Mesenchymal stem cell (in vitro differentiated cells and primary cell): ENCODE data around the gene COX6B2.

Experiments
- DNase-seq: peaks from one replicate; pipeline ENCODE4 v3.0.0-alpha.2; 2013
- H2AFZ ChIP-seq: one replicate; pipeline ENCODE4 v1.6.1; 2013; ENCODE audit warnings: low read depth, mild to moderate bottlenecking, control low read depth, inconsistent platforms, low read length, moderate library complexity
- H2AK5ac ChIP-seq: 2 replicates; pipeline ENCODE4 v1.6.1; 2013; ENCODE audit warnings: low read length, moderate library complexity, mild to moderate bottlenecking, inconsistent platforms; ENCODE audit not compliant: severe bottlenecking
- H2BK120ac ChIP-seq: one replicate; pipeline ENCODE4 v1.6.1; 2013; ENCODE audit warnings: low read depth, mild to moderate bottlenecking, inconsistent platforms, low read length, moderate library complexity
- H2BK12ac ChIP-seq, 2 experiments: one replicate each; pipeline ENCODE4 v1.6.1; 2013; ENCODE audit warnings: inconsistent platforms in 2 of 2, low read length in 2 of 2, mild to moderate bottlenecking in 2 of 2, moderate library complexity in 2 of 2, control low read depth in 1 of 2
- H2BK15ac ChIP-seq: one replicate; pipeline ENCODE4 v1.6.1; 2013; ENCODE audit warnings: mild to moderate bottlenecking, low read depth, inconsistent platforms; ENCODE audit not compliant: poor library complexity, severe bottlenecking
- H2BK5ac ChIP-seq: 2 replicates; pipeline ENCODE4 v1.6.1; 2013; ENCODE audit warnings: low read depth, mild to moderate bottlenecking, low read length, control low read depth, inconsistent platforms; ENCODE audit not compliant: poor library complexity, severe bottlenecking
- H3K14ac ChIP-seq, 2 experiments: one replicate each; pipeline ENCODE4 v1.6.1; 2013; ENCODE audit warnings: inconsistent platforms in 2 of 2, low read length in 2 of 2, control low read depth in 1 of 2, mild to moderate bottlenecking in 1 of 2, moderate library complexity in 1 of 2
- H3K18ac ChIP-seq, 2 experiments: one replicate each; pipeline ENCODE4 v1.6.1; 2013; ENCODE audit warnings: inconsistent platforms in 2 of 2, low read length in 2 of 2, control low read depth in 1 of 2, low read depth in 1 of 2, mild to moderate bottlenecking in 1 of 2
- H3K23ac ChIP-seq, 2 experiments: one replicate each; pipeline ENCODE4 v1.6.1; 2013; ENCODE audit warnings: inconsistent platforms in 2 of 2, low read length in 2 of 2, mild to moderate bottlenecking in 2 of 2, moderate library complexity in 2 of 2, control low read depth in 1 of 2
- H3K27ac ChIP-seq: 2 replicates; pipeline ENCODE4 v1.5.1; 2013; ENCODE audit warnings: mild to moderate bottlenecking, moderate library complexity, low read length, control low read depth, inconsistent platforms; ENCODE audit not compliant: poor library complexity, severe bottlenecking
- H3K27me3 ChIP-seq, 2 experiments: 2 replicates each; pipeline versions ENCODE4 v1.6.1 to v1.7.0; 2013; ENCODE audit warnings: low read length in 2 of 2, mild to moderate bottlenecking in 2 of 2, moderate library complexity in 2 of 2, control low read depth in 1 of 2, inconsistent platforms in 1 of 2; ENCODE audit not compliant: control insufficient read depth in 1 of 2, insufficient read depth in 1 of 2
- H3K36me3 ChIP-seq, 2 experiments: 2 replicates each; pipeline versions ENCODE4 v1.6.1 to v1.7.0; 2013; ENCODE audit warnings: low read length in 2 of 2, control low read depth in 1 of 2, inconsistent platforms in 1 of 2, low read depth in 1 of 2, mild to moderate bottlenecking in 1 of 2; ENCODE audit not compliant: insufficient read depth in 2 of 2, control insufficient read depth in 1 of 2
- H3K4ac ChIP-seq, 2 experiments: one replicate each; pipeline ENCODE4 v1.6.1; 2013; ENCODE audit warnings: inconsistent platforms in 2 of 2, low read length in 2 of 2, mild to moderate bottlenecking in 2 of 2, moderate library complexity in 2 of 2, control low read depth in 1 of 2, low read depth in 1 of 2
- H3K4me1 ChIP-seq: 2 replicates; pipeline ENCODE4 v1.6.1; 2013; ENCODE audit warnings: low read depth, low read length, control low read depth; ENCODE audit not compliant: control insufficient read depth, insufficient read depth
- H3K4me2 ChIP-seq: 2 replicates; pipeline ENCODE4 v1.6.1; 2013; ENCODE audit warnings: low read length, mild to moderate bottlenecking, inconsistent platforms; ENCODE audit not compliant: poor library complexity, severe bottlenecking
- H3K4me3 ChIP-seq, 2 experiments: 2 replicates each; pipeline versions ENCODE4 v1.5.1 to v1.7.0; 2013; ENCODE audit warnings: low read length in 2 of 2, mild to moderate bottlenecking in 2 of 2, control low read depth in 1 of 2, low read depth in 1 of 2; ENCODE audit not compliant: insufficient read depth in 1 of 2
- H3K79me1 ChIP-seq: replicated peaks from 2 replicates; pipeline ENCODE4 v1.6.1; 2013; ENCODE audit warnings: mild to moderate bottlenecking, control low read depth, low read length, inconsistent platforms; ENCODE audit not compliant: poor library complexity, severe bottlenecking
- H3K9ac ChIP-seq: 2 replicates; pipeline ENCODE4 v1.7.0; 2013; ENCODE audit warnings: mild to moderate bottlenecking, low read length, moderate library complexity
- H3K9me3 ChIP-seq: 2 replicates; pipeline ENCODE4 v1.7.0; 2013; ENCODE audit warnings: mild to moderate bottlenecking, low read length; ENCODE audit not compliant: control insufficient read depth
- H4K8ac ChIP-seq: one replicate; pipeline ENCODE4 v1.6.1; 2013; ENCODE audit warnings: inconsistent platforms, mild to moderate bottlenecking, low read length, moderate library complexity
- H4K91ac ChIP-seq: one replicate; pipeline ENCODE4 v1.6.1; 2013; ENCODE audit warnings: mild to moderate bottlenecking, low read length, inconsistent platforms
- WGBS: methylation state at CpG from one replicate; pipeline ENCODE4 v1.1.7; 2013; ENCODE audit warnings: mixed read lengths; 5-methylcytosine and 5-hydroxymethylcytosine counted together

The COX6B2 gene

DNA sequence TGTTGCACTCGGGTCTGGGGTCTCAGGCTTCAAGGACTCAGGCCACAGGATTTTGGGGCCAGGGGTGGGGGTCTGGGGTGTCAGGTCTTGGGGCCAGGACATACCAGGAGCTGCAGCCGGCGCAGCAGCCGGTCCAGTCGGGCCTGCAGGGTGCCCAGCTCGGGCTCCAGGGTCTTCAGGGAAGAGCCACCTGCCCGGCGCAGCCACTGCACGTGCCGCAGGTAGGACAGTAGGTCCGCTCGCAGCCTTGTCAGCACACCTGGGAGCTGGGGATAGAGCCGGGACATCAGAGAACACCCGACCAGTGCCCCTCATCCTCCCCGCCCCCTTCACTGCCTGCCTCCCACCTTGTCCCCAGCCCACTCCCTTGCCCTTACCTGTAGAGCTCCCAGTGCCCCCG, 13.6 kb upstream of the COX6B2 start:
- Histone ChIP-seq H3K4me3 (peak overlapping the region in 1 of 2 experiments; percentile 84), H2BK12ac (no peak overlapping the region), H3K4ac (no peak overlapping the region), H2BK15ac (no peak overlapping the region), H3K9ac (no peak overlapping the region), H2BK120ac (no peak overlapping the region), H3K27ac (peak overlapping the region; percentile 54), H2AK5ac (no peak overlapping the region), H4K91ac (no peak overlapping the region), H3K9me3 (no peaks in the 10 kb centered on the region), H2BK5ac (no peak overlapping the region), H3K4me2 (peak overlapping the region; percentile 71), H3K18ac (no peak overlapping the region), H3K27me3 (no peaks in the 10 kb centered on the region), H3K23ac (no peak overlapping the region), H3K4me1 (peaks cover 48% of the 10 kb centered on the region), H3K79me1 (peaks cover 6% of the 10 kb centered on the region), H4K8ac (no peak overlapping the region), H3K14ac (no peak overlapping the region), H2AFZ (no peak overlapping the region), H3K36me3 (peaks cover 0 to 37% of the 10 kb centered on the region in 2 experiments)
- 88% methylated on average over 16 of the region's 16 CpGs for WGBS
- DNase-seq = no peak

DNA sequence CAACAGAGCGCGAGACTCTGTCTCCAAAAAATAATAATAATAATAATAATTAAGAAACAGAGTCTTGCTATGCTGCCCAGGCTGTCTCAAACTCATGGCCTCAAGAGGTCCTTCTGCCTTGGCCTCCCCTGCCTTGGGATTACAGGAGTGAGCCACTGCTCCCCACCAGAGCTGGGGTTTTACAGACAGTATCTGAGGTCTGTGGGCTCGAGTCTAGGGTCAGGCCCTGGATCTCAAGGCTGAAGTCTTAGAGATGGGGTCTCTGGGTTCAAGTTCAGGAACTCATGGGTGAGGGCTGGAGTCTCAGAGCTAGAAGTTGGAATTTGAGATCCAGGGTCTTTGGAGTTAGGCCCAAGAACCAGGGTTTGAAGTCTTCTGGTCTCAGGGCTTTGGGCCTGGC, 12.3 kb upstream of the COX6B2 start:
- H3K4ac ChIP-seq = no peak overlapping the region
- H4K91ac ChIP-seq = no peak overlapping the region
- no peak overlapping the region for H3K9ac ChIP-seq
- H3K14ac ChIP-seq = no peak overlapping the region
- H3K9me3 ChIP-seq = no peaks in the 10 kb centered on the region
- H3K79me1 ChIP-seq = peaks cover 6% of the 10 kb centered on the region
- H2BK5ac ChIP-seq = no peak overlapping the region
- no peak overlapping the region for H3K4me3 ChIP-seq
- peak overlapping the region; percentile 4 for H2AK5ac ChIP-seq
- H2BK12ac ChIP-seq = no peak overlapping the region
- H3K27me3 ChIP-seq = no peaks in the 10 kb centered on the region
- no peak overlapping the region for H3K18ac ChIP-seq
- 94% methylated on average over 1 of the region's 3 CpGs for WGBS
- no peak for DNase-seq
- no peak overlapping the region for H2BK120ac ChIP-seq
- no peak overlapping the region for H3K4me2 ChIP-seq
- H3K36me3 ChIP-seq = peaks cover 0 to 37% of the 10 kb centered on the region in 2 experiments
- H3K23ac ChIP-seq = no peak overlapping the region
- no peak overlapping the region for H2AFZ ChIP-seq
- peaks cover 43% of the 10 kb centered on the region for H3K4me1 ChIP-seq
- no peak overlapping the region for H3K27ac ChIP-seq
- no peak overlapping the region for H2BK15ac ChIP-seq
- no peak overlapping the region for H4K8ac ChIP-seq

DNA sequence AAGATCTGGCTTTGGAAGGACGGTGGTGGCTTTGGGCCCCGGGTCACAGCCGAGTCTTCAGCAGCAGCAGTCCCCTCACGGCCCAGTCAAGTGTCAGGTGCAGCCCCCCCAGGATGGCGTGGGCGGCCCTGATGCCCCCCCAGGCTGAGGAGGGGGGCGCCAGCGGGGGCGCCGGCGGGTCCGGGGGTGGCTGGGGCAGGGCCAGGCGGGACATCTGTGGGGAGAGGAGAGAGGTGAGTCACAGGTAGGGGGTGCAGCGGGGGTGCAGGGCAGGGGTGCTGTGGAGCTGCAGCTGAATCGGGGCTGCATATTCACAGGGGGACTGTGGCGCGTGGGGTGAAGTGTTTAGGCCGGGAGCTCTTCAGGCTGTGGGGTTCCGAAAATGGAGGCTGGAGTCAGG, 11.4 kb upstream of the COX6B2 start:
- peaks cover 42% of the 10 kb centered on the region for H3K4me1 ChIP-seq
- H3K79me1 ChIP-seq = peaks cover 6% of the 10 kb centered on the region
- H3K23ac ChIP-seq = no peak overlapping the region
- H3K4ac ChIP-seq = no peak overlapping the region
- H2AFZ ChIP-seq = no peak overlapping the region
- WGBS = 93% methylated on average over 19 of the region's 19 CpGs
- no peak overlapping the region for H3K27ac ChIP-seq
- H3K4me3 ChIP-seq = no peak overlapping the region
- no peak overlapping the region for H2BK12ac ChIP-seq
- no peak for DNase-seq
- H2BK120ac ChIP-seq = no peak overlapping the region
- H2AK5ac ChIP-seq = no peak overlapping the region
- peaks cover 0 to 37% of the 10 kb centered on the region in 2 experiments for H3K36me3 ChIP-seq
- H3K9me3 ChIP-seq = no peaks in the 10 kb centered on the region
- no peak overlapping the region for H2BK15ac ChIP-seq
- no peak overlapping the region for H4K91ac ChIP-seq
- H3K27me3 ChIP-seq = no peaks in the 10 kb centered on the region
- H4K8ac ChIP-seq = no peak overlapping the region
- H3K4me2 ChIP-seq = no peak overlapping the region
- H3K18ac ChIP-seq = no peak overlapping the region
- H3K9ac ChIP-seq = no peak overlapping the region
- no peak overlapping the region for H3K14ac ChIP-seq
- no peak overlapping the region for H2BK5ac ChIP-seq

DNA sequence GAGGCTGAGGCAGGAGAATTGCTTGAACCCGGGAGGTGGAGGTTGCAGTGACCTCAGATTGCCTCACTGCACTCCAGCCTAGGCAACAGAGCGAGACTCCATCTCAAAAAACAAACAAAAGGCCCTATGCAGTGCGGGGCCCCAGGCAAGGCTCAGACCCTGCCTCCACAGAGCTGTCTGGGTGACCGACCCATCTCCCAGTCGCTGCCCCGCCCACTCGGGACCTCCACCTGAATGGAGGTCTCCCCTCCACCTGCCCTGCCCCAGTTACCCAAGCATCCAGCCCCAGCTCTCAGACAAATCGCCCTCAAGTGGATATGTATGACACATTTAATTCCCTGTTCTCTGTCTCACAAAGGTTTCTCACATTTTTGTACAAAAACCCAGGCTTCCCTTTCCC, 10.7 kb upstream of the COX6B2 start:
- H2BK120ac ChIP-seq = no peak overlapping the region
- no peak overlapping the region for H3K23ac ChIP-seq
- H2AK5ac ChIP-seq = no peak overlapping the region
- H3K27ac ChIP-seq = no peak overlapping the region
- no peak overlapping the region for H2AFZ ChIP-seq
- 87% methylated on average over 8 of the region's 8 CpGs for WGBS
- no peaks in the 10 kb centered on the region for H3K27me3 ChIP-seq
- peaks cover 38% of the 10 kb centered on the region for H3K4me1 ChIP-seq
- H4K91ac ChIP-seq = no peak overlapping the region
- peaks cover 0 to 37% of the 10 kb centered on the region in 2 experiments for H3K36me3 ChIP-seq
- no peak overlapping the region for H2BK12ac ChIP-seq
- H3K9ac ChIP-seq = no peak overlapping the region
- no peak for DNase-seq
- no peaks in the 10 kb centered on the region for H3K9me3 ChIP-seq
- H3K4ac ChIP-seq = no peak overlapping the region
- H3K4me2 ChIP-seq = no peak overlapping the region
- H2BK15ac ChIP-seq = no peak overlapping the region
- H4K8ac ChIP-seq = no peak overlapping the region
- peaks cover 6% of the 10 kb centered on the region for H3K79me1 ChIP-seq
- no peak overlapping the region for H3K4me3 ChIP-seq
- no peak overlapping the region for H3K18ac ChIP-seq
- H2BK5ac ChIP-seq = no peak overlapping the region
- no peak overlapping the region for H3K14ac ChIP-seq
